MG63 (cell line): Measurements from ENCODE around the gene ZDHHC19. TPM values are rescaled to one million over a fixed set of nuclear protein-coding genes. Genes with fewer than 3 reads are reported as not detected.
"Not testable (repeated sequence)": the region's sequence is repeated elsewhere in the genome, so short reads cannot be mapped to it uniquely, and the experiment has no call there.

Source experiments
- DNase-seq: peaks from one replicate; pipeline ENCODE4 v3.0.0-alpha.2; 2020
- H3K27me3 ChIP-seq: fragments of 250-450 bp; sonication (Bioruptor Pico); 2 replicates; pipeline ENCODE4 v1.5.1; 2020; ENCODE audit warnings: mild to moderate bottlenecking, moderate library complexity
- H3K36me3 ChIP-seq: fragments of 250-450 bp; sonication (Bioruptor Pico); 2 replicates; pipeline ENCODE4 v1.5.1; 2020; ENCODE audit warnings: mild to moderate bottlenecking, moderate library complexity
- H3K4me3 ChIP-seq: fragments of 250-450 bp; sonication (Bioruptor Pico); 2 replicates; pipeline ENCODE4 v1.5.1; 2020; ENCODE audit warnings: mild to moderate bottlenecking, moderate library complexity
- H3K9me3 ChIP-seq: fragments of 250-450 bp; sonication (Bioruptor Pico); 2 replicates; pipeline ENCODE4 v1.5.1; 2020; ENCODE audit warnings: mild to moderate bottlenecking, moderate library complexity
- total RNA-seq: library from RNA; depleted of rRNA; stranded (reverse); fragments of >200 nt; shearing (Covaris generic); gene quantifications from 2 replicates; pipeline ENCODE4 v1.2.3, GENCODE V29; 2014; ENCODE audit warnings: low replicate concordance; rRNA removed

The ZDHHC19 gene, protein sequence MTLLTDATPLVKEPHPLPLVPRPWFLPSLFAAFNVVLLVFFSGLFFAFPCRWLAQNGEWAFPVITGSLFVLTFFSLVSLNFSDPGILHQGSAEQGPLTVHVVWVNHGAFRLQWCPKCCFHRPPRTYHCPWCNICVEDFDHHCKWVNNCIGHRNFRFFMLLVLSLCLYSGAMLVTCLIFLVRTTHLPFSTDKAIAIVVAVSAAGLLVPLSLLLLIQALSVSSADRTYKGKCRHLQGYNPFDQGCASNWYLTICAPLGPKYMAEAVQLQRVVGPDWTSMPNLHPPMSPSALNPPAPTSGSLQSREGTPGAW
- not detected in 2 replicates for total RNA-seq

GRCh38 chr3:196210673-196211556 is at the start of gene ZDHHC19:
Gene ZDHHC19, minus strand, starts transcription at chr3:196211400. Its CDS starts 85 bp downstream, at chr3:196211315.
- no peak for DNase-seq
- no peaks in the 10 kb centered on the region for H3K27me3 ChIP-seq

GRCh38 chr3:196260784-196261183 is 49.6 kb upstream of the ZDHHC19 start:
- Histone ChIP-seq H3K9me3 (no peaks in the 10 kb centered on the region), H3K4me3 (no peak overlapping the region), H3K36me3 (peaks cover 49% of the 10 kb centered on the region), H3K27me3 (no peaks in the 10 kb centered on the region)
- DNase-seq: no peak

More at GRCh38 chr3:196210673-196211556, at the start of gene ZDHHC19:
- Histone ChIP-seq H3K4me3 (no peak within 1 kb of the TSS), H3K9me3 (no peaks in the 10 kb centered on the region), H3K36me3 (no peaks in the 10 kb centered on the region)

DNA sequence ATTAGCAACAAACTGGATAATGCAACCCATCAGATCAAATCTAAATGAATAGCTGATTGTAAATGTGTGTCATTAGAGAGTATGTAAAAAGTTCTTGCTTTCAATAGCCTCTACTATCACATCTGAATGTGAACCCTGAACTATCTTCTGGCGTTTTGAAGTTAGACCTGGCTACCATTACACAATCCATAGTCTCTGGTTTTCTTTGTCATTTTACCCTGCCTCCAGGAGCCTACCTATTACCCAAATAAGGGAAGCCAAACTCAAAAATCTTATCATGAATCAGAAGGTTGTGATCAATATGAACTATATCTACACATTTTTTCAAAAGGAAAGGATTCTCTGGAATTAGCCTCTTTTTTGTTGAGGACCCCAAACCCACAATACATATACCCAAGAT is 44.6 kb upstream of the ZDHHC19 start:
- no peak overlapping the region for H3K4me3 ChIP-seq
- DNase-seq: no peak

GRCh38 chr3:196254376-196255283 is 43.4 kb upstream of the ZDHHC19 start:
- Histone ChIP-seq H3K4me3 (no peak overlapping the region), H3K36me3 (peaks cover 45% of the 10 kb centered on the region), H3K27me3 (no peaks in the 10 kb centered on the region), H3K9me3 (no peaks in the 10 kb centered on the region)
- DNase-seq: no peak

More for the DNA sequence above, 44.6 kb upstream of the ZDHHC19 start:
- no peaks in the 10 kb centered on the region for H3K9me3 ChIP-seq
- peaks cover 50% of the 10 kb centered on the region for H3K36me3 ChIP-seq
- H3K27me3 ChIP-seq: no peaks in the 10 kb centered on the region

- Histone ChIP-seq H3K36me3 (peaks cover 52% of the 10 kb centered on the region), H3K4me3 (no peak overlapping the region), H3K27me3 (no peaks in the 10 kb centered on the region), H3K9me3 (no peaks in the 10 kb centered on the region)
- no peak for DNase-seq
Measured at GRCh38 chr3:196251918-196252317, 40.7 kb upstream of the ZDHHC19 start.

GRCh38 chr3:196246612-196247308 is 35.6 kb upstream of the ZDHHC19 start:
- no peak for DNase-seq
- no peaks in the 10 kb centered on the region for H3K9me3 ChIP-seq
- peaks cover 43% of the 10 kb centered on the region for H3K36me3 ChIP-seq
- H3K27me3 ChIP-seq: no peaks in the 10 kb centered on the region
- no peak overlapping the region for H3K4me3 ChIP-seq

DNA sequence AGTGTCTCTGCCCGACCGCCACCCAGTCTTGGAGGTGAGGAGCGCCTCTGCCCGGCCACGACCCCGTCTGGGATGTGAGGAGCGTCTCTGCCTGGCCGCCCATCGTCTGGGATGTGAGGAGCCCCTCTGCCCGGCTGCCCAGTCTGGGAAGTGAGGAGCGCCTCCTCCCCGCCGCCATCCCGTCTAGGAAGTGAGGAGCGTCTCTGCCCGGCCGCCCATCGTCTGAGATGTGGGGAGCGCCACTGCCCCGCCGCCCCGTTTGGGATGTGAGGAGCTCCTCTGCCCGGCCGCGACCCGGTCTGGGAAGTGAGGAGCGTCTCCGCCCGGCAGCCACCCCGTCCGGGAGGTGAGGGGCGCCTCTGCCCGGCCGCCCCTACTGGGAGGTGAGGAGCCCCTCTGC is 33.0 kb upstream of the ZDHHC19 start:
- not testable (repeated sequence) for H3K27me3 ChIP-seq, DNase-seq, H3K4me3 ChIP-seq, H3K9me3 ChIP-seq
- peaks cover 48% of the 10 kb centered on the region for H3K36me3 ChIP-seq

GRCh38 chr3:196241704-196242103 is 30.5 kb upstream of the ZDHHC19 start:
- peaks cover 59% of the 10 kb centered on the region for H3K36me3 ChIP-seq
- no peaks in the 10 kb centered on the region for H3K27me3 ChIP-seq
- H3K4me3 ChIP-seq: no peak overlapping the region
- H3K9me3 ChIP-seq: no peaks in the 10 kb centered on the region
- no peak for DNase-seq

DNA sequence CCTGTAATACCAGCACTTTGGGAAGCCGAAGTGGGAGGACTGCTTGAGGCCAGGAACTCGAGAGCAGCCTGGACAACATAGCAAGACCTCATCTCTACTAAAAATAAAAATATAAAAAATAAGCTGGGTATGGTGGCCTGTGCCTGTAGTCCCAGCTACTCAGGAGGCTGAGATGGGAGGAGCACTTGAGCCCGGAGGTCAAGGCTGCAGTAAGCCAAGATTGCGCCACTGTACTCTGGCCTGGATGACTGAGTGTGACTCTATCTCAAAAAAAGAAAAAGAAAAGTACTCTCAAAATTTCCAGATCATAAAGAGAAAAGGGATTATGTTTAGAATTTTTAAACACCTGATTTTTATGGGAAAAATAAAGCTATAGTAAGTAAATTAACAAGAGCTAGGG is 29.2 kb upstream of the ZDHHC19 start:
- H3K27me3 ChIP-seq: no peaks in the 10 kb centered on the region
- DNase-seq: no peak
- H3K4me3 ChIP-seq: no peak overlapping the region
- no peaks in the 10 kb centered on the region for H3K9me3 ChIP-seq
- H3K36me3 ChIP-seq: peaks cover 59% of the 10 kb centered on the region

- no peaks in the 10 kb centered on the region for H3K27me3 ChIP-seq
- H3K36me3 ChIP-seq: peaks cover 59% of the 10 kb centered on the region
Measured at GRCh38 chr3:196238612-196239560, 27.7 kb upstream of the ZDHHC19 start.

DNA sequence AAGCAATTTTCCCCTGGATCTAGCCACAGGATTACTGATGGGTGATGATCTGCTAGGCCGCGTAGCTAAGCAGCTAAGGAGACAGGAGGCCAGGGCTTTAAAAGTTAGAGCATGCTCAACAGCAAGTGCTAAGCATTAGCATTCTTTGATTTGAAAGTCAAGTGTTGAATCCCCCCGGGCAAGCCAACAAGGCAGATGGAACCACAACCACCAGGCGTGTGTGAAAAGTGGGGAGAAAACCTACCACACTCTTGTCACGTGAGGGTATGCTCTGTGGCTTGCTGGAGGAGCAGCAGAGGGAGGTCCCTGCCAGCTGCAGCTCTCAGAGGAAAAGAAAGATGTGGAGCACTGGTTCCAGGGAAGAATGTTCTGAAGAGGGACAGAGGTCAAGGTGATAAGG is 26.0 kb upstream of the ZDHHC19 start:
- H3K27me3 ChIP-seq: no peaks in the 10 kb centered on the region
- H3K36me3 ChIP-seq: peaks cover 57% of the 10 kb centered on the region
- H3K9me3 ChIP-seq: no peaks in the 10 kb centered on the region
- H3K4me3 ChIP-seq: no peak overlapping the region
- no peak for DNase-seq

More at GRCh38 chr3:196238612-196239560, 27.7 kb upstream of the ZDHHC19 start:
- H3K9me3 ChIP-seq: no peaks in the 10 kb centered on the region
- no peak overlapping the region for H3K4me3 ChIP-seq
- DNase-seq: no peak

- no peaks in the 10 kb centered on the region for H3K27me3 ChIP-seq
- H3K4me3 ChIP-seq: no peak overlapping the region
- no peaks in the 10 kb centered on the region for H3K9me3 ChIP-seq
- H3K36me3 ChIP-seq: peaks cover 48% of the 10 kb centered on the region
- no peak for DNase-seq
Measured at GRCh38 chr3:196236223-196236622, 25.0 kb upstream of the ZDHHC19 start.

GRCh38 chr3:196235452-196236122 is 24.4 kb upstream of the ZDHHC19 start:
- Histone ChIP-seq H3K36me3 (peaks cover 46% of the 10 kb centered on the region), H3K9me3 (no peaks in the 10 kb centered on the region), H3K4me3 (no peak overlapping the region), H3K27me3 (no peaks in the 10 kb centered on the region)
- no peak for DNase-seq

DNA sequence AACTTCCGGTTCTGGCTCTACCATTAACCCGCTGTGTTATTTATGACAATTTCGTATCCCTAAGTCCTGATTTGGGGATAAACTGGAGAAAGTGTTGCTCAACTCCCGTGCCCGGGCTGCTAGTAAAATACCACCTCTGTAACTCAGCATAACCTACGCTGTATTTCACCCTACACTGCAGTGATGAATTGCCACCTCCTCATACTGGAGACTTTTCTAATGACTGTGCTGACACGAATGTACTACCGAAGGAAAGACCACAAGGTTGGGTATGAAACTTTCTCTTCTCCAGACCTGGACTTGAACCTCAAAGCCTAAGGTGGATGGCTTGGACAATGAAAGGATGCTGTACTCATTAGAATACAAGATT is 21.7 kb upstream of the ZDHHC19 start:
- Histone ChIP-seq H3K4me3 (no peak overlapping the region), H3K36me3 (peaks cover 28% of the 10 kb centered on the region)
- DNase-seq: no peak

More for the DNA sequence above, 21.7 kb upstream of the ZDHHC19 start:
- Histone ChIP-seq H3K9me3 (no peaks in the 10 kb centered on the region), H3K27me3 (no peaks in the 10 kb centered on the region)
